Kidney tubule cell (primary cell): ENCODE data around the gene UMPS.
A peak's percentile ranks its signal among the peaks of the same experiment; 100 is the strongest.

ENCODE experiments used
- DNase-seq: peaks from one replicate; pipeline ENCODE4 v3.0.0-alpha.2; 2018; ENCODE audit warnings: low spot score

Gene UMPS

DNA sequence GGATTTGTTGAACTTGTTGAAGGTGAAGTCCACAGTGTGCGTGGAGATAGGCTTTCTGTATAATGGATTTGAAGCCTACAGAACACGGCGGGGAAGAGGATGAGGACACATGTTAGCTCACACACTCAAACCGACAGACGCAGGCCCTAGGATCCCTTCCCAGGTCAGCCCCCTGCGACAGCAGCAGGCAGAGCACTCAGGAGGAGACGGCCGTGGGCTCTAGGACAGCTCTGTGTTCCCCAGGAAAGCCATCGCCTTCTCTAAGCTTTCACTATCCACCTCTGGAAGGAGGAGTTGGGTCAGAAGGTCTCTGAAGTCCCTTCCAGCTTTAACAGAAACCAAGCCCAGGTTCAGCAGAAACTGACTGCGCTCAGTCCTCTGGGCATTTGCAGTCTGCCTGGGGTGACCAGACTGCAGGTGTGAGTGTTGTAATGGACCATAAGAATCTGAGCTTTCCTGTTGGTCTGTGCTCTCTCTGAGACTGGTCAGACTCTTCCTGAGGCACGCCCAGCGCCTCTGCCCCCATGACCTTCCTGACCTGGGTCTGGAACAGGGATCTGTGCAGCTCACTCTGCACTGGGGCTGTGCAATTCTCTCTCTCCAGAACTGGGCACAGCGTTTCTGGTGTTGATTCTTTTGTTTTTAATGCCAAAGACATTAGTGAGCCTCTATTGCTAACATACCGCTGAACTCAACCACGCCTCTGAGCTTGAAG, 33.5 kb downstream of the UMPS start:
- DNase-seq, result no peak

DNA sequence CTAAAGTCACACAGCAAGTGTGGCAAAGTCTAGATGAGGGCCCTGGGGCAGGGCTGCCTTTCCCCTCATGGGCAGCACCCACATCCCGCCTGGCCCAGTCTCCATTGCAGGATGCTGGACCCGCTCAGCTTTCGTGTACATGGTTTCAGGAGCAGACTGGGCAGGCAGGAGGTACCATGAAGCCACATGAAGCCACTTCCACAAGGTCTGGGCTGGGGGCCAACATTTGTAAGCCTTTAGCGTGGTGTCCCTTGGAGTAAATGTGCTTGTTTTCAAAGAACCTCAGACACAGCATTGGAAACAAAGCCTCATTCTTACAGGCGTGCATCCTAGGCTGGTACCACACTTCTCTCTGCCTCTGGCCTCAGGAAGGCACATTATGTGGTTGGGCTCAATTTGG, 34.5 kb downstream of the UMPS start:
- no peak for DNase-seq

DNA sequence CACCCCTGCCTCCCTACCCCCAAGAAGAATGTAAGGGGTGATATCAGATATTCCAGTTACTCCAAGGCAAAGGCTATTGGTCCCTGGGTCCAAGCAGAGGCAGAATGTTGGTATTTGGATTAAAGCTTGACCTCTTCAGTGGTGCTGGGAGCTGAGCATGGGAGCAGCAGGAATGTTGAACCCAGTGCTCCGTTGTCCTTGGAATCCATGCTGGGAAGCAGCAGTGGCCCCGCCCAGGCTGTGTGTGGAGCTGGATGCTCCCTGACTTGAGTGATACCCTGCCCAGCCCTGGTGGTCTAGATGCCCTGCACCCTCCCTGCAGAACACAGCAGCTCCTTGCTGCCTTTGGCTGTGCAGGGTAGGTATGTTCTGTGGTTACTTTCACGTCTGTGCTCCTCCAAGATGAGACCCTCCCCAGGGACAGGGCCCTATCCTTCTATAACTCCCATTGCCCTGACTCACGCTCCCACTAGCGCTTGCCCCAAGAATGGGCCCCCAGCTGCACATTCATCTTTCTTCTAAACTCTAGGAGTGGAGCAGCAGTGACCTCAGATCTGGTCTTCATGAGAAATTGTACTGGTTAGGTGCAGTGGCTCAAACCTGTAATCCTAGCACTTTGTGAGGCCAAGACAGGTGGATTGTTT, 35.1 kb downstream of the UMPS start:
- no peak for DNase-seq

DNA sequence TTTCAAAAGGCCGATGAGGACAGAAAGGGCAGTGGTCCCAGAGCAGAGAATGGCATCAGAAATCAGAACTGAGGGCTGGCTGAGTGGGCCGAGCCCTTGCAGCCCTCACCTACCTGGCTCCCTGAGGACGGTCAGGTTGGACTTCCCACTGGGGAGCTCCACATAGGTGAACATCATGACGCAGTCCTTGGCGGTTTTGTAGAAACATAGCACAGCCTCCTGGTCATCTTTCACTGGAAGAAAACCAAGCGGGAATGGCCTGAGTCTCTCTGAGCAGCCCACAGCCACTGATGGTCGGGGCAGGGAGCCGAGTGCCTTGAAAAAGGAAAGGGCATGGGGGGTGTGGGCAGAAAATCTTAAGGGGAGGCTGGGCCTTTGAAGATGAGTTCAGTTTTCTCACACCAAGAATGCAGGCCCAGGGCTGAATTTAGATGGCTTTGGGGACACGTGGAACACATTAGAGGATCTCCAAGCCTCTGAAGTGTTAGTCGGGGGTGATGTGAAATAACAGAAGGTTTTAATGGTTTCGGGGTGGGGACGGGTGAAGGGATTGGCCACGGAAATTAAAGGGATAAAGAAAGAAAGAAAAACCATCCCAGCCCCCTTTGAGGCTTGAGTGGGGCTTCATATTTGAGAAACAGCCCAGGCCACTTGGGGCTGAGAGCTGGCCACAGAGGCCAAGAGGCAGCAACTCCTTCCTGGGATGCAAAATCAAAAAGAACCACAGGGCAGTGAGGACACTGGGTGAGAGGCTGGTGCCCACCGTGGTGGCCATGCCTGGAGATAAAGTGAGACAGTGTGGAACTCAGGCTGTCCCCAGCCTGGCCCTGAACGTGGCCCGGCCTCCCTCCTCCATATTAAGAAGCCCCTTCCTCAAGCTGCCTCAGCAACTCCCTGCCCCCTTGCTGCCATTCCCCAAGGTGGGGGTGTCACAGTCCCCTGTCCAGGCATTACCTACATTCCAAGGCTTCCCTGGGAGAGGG, 36.2 kb downstream of the UMPS start:
- DNase-seq, result no peak

DNA sequence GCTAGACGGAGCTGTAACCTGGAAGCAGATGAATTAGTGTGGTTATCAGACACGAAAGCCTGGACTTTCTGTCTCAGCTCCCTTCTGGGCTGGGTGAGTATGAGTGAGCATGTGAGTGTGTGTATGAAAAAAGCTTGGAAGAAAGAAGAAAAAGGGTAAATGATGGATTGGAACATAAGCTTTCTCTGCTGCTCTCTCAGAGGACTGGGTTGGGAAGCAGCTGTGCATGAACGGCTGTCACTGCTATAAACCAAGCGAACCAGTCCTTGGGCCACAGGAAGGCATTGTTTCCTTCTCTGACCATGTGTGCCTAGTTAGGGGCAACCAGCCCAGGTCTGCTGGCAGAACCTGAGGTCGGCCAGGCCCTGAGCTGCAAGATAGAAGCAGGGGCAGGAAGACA, 37.0 kb downstream of the UMPS start:
- no peak for DNase-seq

DNA sequence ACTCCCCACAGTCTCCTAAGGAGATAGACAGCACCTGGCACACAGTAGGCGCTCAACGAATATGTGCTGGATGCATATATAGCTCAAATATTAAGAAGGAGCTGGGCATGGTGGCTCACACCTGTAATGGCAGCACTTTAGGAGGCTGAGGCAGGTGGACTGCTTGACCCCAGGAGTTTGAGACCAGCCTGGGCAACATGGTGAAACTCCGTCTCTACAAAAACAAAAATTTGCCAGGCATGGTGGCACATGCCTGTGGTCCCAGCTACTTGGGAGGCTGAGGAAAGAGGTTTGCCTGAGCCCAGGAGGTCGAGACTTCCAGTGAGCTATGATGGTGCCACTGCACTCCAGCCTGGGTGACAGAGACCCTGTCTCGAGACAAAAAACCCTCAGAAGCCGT, 37.4 kb downstream of the UMPS start:
- no peak for DNase-seq

DNA sequence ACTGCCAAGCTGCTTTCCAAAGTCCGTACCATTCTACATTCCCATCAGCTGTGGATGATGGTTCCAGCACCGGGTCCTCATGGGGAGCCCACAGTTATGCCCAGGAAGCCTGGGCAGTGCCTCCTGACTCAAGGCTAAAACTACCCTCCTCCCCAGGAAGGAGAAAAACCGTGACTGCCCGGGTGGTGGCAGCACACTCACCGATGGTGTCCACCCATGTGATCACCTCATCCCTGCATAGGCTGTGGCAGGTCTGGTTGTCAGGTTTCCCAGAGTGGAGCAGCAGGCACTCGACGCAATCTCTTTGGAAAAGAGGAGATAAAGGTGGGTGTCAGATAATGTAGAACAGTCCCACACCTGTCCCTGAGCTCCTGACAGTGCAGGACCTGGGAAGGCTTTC, 38.6 kb downstream of the UMPS start:
- DNase-seq, result peak; percentile 37

DNA sequence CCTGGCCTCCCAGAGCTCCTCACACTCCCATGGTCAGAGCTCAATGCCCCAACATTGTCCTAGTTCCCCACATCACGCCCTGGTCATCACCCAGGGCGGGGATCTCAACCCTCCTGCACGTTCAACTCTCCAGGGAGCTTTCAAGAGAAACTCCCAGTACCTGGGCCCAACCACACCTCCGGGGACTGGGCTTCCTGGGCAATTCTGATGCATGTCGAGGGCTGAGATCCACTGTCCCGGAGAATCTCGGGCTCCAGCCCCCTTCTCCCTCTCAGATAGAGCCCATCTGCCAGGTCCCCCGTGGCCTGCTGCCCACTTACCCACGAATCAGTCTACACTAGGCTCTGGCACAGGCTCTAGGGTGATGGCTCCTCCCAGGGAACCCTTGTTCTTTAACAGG, 39.2 kb downstream of the UMPS start:
- no peak for DNase-seq

DNA sequence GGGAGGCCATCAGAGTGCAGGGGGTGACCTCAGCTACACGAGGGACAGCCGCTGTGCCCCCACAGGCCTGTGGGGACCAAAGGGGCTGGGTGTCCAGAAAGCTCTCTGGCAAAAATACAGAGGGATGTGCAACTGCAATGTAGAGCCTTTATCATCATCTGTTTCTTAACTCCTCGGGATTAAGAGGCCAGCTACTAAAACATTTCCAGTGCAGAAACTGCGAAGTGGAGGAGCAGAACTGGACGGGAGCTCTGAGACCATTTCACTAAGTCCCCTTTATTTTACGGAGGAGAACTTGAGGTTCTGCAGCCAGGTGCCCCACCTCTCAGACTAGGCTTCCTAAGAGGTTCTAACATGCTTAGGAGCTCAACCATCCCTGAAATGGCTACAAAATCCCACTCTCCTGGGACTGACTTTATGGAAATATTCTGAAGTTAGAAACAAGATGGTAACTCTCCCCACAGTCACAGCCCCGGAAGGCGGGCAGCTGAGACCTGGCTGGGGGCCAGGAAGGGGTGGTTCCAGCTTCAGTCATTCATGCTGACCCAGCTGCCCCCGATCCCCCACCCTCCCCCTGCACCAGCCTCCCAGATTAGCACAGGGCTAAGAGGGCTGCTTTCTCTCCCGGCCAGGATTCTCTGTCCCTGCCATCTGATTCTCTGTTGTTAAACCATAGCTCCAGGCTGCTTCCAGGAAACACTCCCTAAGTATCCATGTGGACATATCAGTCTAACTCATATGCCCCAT, 40.3 kb downstream of the UMPS start:
- DNase-seq, result peak; percentile 21

DNA sequence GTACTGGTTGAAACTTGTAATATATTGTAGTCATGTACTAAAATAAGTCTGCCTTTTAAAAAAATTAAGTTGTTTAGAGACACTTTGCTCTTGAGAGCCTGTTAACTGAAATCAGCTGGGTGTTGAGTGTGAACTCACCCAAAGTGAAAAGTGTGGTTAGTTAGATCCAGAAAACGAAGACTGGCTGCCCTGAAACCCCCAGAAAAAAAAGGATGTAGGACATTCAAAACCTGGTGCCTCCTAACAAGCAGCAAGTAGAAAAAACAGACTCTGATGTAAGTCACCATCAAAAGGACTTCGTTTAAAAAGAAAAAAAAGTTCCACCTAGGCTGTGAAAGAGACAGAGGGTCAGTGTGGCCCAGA, 40.8 kb downstream of the UMPS start:
- DNase-seq, result no peak

DNA sequence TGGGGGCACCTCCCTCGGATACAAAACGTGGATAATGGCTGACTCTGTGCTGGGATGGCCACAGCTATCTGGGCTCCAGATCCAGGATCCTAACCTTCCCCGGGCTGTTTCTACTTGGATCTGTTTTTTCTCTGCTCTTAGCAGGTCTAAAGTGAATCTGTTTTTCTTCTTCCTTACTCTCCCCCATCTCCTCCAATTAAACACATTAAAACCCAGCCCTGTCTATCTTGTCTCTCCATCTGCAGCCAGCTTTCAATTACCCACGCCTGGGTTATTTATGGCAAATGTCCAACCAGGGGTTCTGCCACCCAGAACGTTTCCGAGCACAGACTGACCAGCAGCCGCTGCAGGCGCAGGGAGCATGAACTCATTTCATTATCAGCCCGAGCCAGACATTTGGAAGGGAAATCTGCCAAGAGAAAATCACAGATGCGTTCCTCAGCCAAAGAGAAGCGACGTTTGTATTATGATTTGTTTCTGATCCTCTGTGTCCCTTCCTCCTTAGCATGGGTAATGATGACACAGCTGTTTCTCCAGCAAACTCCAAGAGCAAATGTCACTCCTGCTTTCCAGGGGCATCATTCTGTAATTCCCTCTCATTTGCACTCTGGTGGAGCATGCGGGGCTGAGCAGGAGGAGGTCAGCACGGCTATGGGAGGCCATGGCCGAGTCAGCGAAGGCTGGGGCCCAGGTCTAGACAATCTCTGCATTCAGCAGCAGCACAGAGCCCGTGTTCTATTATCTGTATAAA, 42.0 kb downstream of the UMPS start:
- peak; percentile 71 for DNase-seq

DNA sequence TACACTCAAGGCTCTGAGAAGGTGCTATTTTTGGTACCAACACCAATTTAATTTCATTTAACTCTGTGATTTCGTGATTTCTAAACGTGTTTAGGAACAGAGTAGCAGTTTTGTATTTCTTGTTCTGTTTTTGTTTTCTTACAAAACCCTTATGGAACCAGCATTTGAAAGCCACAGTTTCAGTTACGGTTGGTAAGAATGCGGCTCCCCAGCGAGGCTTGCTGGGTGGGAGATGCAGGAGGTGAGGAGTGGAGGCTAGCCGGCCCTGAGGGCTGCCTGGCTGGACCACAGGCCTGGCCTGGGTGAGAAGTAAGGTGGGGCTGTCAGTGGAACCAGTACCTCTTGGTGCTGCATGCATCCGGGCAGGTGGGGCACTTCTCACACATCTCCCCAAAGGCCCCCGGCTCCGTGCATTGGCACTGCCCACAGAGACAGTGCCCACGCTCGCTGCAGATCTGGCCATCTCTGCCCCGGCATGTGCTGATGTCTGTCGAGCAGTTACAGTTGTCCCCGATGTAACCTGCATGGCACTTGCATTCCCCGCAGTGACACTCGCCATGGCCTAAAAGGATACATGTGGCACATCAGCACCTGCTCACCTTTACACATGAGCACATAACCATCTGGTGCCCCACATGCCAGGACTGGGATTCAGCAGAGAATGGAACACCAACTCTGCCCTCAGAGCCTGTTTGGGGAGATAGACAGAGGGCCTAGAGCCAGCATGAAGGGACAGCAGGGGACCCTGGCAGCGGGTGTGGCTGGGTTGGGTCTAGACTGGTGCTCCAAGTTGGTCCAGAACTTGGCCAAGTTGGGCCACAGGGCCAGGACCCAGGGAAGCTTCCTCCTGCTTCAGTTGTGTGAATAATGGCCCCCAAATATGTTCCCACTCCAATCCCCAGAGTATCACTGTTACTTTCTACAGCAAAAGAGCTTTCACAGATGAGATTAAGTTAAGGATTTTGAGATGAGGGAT, 43.4 kb downstream of the UMPS start:
- DNase-seq, result no peak

DNA sequence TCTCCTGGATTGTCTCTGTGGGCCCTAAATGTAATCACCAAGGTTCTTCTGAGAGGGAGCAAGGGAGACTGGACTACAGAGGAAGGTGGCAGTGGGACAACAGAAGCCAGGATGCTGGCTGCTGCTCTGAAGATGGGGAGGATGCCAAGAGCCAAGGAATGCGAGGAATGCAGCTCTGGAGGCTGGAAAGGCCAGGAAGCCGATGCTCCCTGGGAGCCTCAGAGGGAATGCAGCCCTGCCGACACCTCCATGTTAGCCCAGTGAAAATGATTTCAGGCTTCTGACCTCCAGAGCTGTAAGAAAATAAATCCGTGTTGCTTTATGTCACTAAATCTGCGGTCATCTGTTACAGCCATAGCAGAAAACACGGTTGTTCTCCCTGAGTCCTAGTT, 44.1 kb downstream of the UMPS start:
- peak; percentile 79 for DNase-seq

DNA sequence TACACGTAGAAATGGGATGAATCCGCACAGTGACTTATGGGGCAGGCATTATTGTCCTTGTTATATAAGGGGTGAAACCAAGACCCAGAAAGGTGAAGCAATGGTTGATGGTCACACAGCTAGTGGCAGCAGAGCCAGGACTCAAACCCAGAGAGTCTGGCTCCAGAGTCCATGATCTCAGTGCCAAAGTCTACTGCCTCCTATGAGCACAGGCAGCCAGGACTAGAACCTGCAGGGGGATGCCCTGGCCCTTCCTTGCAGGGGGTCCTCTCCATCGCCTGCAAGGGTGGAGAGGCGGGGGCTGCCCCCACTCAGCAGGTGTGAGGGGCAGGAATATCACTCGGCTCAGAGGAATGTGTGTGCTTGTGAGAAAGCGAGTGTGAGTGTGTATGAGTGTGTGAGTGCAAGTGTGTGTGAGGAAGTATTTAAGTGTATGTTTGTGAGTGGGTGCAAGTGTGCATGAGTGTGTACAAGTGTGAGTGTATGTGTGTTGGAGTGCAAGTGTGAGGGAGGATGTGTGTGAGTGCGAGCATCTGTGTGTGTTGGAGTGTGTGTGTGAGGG, 44.7 kb downstream of the UMPS start:
- no peak for DNase-seq

DNA sequence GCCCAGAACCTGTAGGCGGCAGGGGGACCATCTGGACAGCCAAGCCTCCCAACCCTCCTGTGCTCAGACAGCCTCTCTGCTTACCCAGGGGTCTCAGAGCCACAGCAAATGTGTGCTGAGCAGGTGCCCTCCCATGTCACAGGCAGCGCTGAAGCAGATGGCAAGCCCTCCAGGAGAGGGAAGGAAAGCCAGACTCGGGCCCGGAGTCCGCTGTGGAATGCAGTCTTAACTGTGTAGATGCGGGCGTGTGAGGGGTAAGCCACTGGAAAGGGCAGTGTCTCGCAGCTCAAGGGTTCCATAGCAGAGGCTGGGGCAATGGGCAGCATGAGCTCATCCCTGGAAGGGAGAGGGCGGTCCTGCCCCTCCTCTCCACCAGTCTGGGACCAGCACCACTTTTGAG, 45.6 kb downstream of the UMPS start:
- no peak for DNase-seq

DNA sequence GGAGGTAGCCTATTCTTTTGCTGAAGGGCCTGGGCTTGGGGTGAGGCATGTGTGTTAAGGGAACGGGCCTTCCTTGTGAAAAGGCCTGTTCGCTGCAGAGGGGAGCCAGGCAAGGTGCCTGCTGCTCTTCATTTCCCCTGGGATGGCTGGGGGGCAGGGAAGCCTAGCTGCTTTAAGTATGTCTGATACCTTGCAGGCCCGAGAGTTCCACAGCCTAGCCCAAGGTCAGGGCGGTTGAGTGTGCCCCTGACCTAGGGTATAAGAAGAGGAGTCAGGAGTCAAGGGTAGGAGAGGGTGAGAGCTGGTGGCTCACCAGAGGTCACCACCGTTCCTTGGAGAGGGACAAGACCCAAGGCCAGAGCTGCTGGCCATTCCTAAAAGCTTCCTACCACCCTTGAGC, 46.6 kb downstream of the UMPS start:
- no peak for DNase-seq

DNA sequence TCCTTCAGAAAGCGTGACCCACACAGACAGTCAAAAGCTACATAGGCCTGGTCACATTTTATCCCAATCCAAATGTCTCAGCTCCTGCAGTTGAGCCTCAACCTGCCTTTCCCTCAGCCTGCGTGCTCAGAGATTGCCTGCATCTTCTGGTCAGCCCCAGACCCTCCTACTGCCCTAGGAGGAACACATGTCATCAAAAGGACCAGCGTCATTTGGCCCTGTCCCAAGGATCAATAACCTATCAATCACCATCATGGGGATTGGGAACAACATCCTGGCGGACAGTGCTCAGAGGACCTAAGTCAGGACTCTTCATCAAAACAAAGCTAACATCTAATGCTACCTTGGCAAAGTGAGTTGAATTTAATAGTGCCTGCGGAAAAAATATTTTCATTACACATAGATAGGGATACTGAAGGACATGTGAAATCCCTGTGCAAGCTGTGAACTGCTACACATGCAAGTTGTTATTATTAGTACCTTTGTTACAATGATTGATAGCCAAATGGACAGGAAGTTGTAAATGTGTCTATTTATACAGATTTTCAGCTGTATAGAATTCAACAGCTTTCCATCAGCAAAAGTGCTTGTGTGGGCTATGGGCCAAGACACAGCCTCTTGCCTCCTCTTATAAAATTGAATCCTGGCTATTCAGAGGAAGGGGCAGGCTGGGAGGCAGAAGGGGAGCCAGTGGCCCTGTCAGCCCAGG, 47.7 kb downstream of the UMPS start:
- no peak for DNase-seq

DNA sequence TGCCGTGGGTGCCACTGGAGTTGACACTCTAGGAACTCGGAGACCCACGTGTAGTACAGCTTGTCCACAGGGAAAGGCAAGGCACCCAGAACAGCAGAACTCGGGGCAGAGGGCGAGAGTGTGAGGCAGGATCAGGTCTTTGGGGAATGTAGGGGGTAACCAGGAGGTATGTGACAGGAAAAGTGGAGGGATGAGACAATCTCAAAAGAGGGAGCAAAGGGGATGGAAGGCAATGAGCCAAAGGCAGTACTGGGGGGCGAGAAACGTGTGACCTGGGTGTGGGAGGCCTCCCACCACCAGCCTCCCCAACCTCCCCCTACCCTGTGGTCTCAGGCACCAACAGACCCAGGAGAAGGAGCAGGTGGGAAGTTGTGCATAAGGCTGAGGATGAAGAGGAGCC, 48.9 kb downstream of the UMPS start:
- no peak for DNase-seq

DNA sequence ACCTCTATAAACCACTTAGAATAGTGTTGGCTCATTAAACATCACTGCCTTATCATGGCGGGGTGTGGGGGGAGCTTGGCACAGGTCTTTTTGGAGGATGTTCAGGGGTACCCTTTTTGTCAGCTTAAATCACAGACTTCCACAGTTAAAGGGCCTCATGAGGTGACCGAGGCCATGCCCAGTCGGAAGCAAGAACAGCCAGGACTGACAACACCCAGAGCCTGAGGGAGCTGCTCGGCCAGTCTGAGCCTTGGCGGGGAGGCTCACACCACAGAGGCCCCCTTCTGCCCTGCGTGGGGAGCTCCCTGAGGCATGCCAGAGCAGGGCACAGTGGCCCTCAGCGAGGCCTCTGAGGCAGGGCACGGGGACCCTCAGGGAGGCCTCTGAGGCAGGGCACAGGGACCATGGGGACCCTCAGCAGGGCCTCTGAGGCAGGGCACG, 49.5 kb downstream of the UMPS start:
- no peak for DNase-seq
